Muscle of leg (tissue), 11 donors: Measurements from ENCODE around the gene SLC16A13. TPM values are rescaled to one million over a fixed set of nuclear protein-coding genes. Genes with fewer than 3 reads are reported as not detected.

ENCODE experiments used
- DNase-seq: peaks from one replicate; pipeline ENCODE4 v3.0.0; 2013
- H3K27ac ChIP-seq: one replicate; pipeline ENCODE4 v1.5.1; 2013; ENCODE audit warnings: mild to moderate bottlenecking, low read length, control low read depth
- H3K27me3 ChIP-seq: one replicate; pipeline ENCODE4 v1.6.1; 2013; ENCODE audit warnings: low read length; ENCODE audit not compliant: control insufficient read depth, insufficient read depth
- H3K36me3 ChIP-seq: one replicate; pipeline ENCODE4 v1.6.1; 2013; ENCODE audit warnings: low read length; ENCODE audit not compliant: control insufficient read depth, insufficient read depth
- H3K4me1 ChIP-seq: one replicate; pipeline ENCODE4 v1.6.1; 2013; ENCODE audit warnings: low read length; ENCODE audit not compliant: control insufficient read depth, insufficient read depth
- H3K4me3 ChIP-seq: one replicate; pipeline ENCODE4 v1.5.1; 2013; ENCODE audit warnings: low read length, control low read depth
- H3K9me3 ChIP-seq: replicated peaks from 2 replicates; pipeline ENCODE4 v1.6.1; 2013; ENCODE audit warnings: low read depth, low read length; ENCODE audit not compliant: control insufficient read depth
- WGBS: methylation state at CpG from one replicate; pipeline ENCODE4 v1.1.5; 2013; ENCODE audit warnings: missing lambda C conversion rate; ENCODE audit not compliant: insufficient coverage; 5-methylcytosine and 5-hydroxymethylcytosine counted together
- polyA plus RNA-seq, 8 donors: library from polyadenylated mRNA; unstranded; fragments of 120-200 nt; gene quantifications; one replicate each; pipeline versions ENCODE4 v1.2.1 to v1.2.3, GENCODE V29; 2013; ENCODE audit warnings: inconsistent platforms in 1 of 8, low replicate concordance in 1 of 8; ENCODE audit not compliant: insufficient read length in 8 of 8, insufficient read depth in 1 of 8
- total RNA-seq: library from RNA; stranded (reverse); fragments of 120-200 nt; gene quantifications from one replicate; pipeline ENCODE4 v1.2.4, GENCODE V29; 2013

The SLC16A13 gene
- total and polyA plus RNA-seq, 9 donors = 0.18 to 2.5 (median 1.1) TPM

DNA sequence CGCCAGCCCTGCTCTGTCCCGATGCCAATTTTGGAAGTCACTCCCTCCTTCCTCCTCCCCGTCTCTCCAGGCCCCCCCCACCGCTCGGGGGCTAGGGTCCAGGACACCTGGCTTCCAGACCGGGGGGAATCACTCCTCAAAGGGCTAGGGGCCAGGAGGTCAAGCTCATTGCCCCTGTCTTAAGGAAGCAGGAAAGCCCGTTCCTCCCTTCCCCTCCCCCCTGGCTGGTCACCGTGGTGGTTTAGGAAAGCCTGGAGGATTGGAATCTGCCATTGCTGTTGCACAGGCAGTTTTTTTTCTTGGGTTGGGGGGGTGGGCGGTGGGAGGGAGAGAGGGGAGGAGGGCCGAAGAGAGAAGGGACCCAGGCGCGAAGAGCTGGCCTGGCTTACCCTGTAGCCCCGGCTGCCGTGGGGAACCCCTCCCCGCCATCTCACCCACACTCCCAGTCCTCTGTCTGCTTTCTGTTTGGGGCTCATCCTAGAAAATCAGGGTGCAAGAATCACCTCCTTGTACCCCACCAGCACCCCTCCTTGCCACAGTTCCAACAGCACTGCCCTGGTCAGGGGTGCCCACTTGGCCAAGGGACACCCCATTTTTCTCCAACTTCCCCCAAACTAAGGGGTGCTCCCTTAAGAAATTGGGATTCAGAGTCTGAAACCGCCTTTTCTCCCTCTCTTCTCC is 15.8 kb upstream of the SLC16A13 start:
- peak; percentile 85 for DNase-seq
- H3K36me3 ChIP-seq = peaks cover 12% of the 10 kb centered on the region
- H3K27me3 ChIP-seq = peaks cover 39% of the 10 kb centered on the region
- H3K9me3 ChIP-seq = no peaks in the 10 kb centered on the region
- peak overlapping the region; percentile 44 for H3K27ac ChIP-seq
- peaks cover 50% of the 10 kb centered on the region for H3K4me1 ChIP-seq
- H3K4me3 ChIP-seq = peak overlapping the region; percentile 65
- 2% methylated on average over 7 of the region's 16 CpGs for WGBS

DNA sequence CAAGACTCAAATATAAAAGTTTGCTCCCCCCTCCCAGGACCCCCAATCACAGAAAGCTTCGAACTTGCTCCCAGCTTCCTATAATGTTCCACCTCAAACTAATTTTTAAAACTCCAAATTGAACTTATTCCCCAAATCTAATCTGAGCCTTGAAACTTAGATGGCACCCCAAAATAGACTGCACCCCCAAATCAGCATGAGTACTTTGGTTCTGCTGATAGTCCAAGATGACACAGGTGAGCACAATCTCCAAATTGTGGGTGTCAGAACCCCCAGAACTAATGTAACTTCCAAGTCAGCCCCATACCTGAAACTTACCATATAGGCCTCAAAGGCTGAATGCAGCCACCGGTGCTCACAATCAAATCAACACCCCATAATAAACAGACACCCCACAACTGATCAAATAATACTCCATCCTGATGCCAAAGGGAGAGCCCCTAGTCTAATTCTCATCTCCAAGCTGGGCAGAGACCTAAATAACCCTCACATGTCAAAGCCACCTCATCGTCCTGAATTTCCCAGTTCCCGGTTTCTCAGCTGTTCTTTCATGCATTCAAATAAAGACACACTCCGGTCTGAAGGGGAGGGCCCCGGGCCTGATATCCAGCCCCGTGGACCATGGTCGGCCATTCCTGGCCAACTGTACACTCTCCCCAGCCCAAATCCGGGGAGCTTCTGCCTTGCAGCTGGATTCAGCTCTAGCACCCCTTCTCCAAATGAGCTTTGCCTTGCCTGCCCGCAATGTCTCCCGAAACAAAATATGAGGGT is 14.7 kb upstream of the SLC16A13 start:
- Histone ChIP-seq H3K36me3 (peaks cover 12% of the 10 kb centered on the region), H3K4me3 (no peak overlapping the region), H3K27me3 (peaks cover 39% of the 10 kb centered on the region), H3K4me1 (peaks cover 42% of the 10 kb centered on the region), H3K9me3 (no peaks in the 10 kb centered on the region), H3K27ac (peak overlapping the region; percentile 86)
- no peak for DNase-seq
- 55% methylated on average over 11 of the region's 11 CpGs for WGBS

DNA sequence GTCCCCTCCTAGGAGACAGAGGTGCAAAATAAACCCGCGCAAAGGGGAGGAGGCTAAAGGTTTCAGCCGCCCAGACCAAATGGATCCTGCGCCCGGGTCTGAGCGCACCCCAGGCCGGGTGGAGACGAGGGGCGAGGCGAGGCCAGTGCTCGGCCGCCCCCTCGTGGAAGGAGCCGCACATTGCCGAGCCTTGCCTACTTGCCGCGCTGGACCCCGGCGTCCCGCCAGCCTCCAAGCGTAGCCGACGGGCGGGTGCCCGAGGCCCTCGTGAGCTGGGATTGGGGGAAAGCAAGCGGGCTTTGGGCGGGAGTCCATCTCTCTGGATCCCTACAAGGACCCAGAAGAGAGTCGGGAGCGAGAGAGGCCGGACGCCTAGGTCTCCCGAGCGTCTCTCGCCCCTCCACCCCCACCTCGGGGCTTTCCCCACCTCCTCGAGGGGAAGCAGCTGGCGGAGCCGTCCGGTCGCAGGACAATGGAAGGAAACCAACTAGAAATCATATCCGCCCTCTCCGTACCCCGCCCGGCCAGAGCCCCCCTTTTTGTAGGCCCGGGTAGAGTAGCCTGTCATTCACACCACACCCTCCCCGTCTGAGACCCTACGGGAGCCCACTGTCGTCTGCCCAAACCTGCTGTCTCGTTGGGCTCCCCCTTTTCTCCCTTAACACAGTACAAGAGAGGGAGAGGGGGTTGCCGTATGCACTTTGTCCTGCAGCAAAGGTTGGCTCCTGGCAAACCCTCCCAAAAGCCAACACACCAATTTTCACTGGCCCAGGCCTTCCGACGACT is 13.6 kb upstream of the SLC16A13 start:
- WGBS = 2% methylated on average over 42 of the region's 53 CpGs
- peak overlapping the region; percentile 93 for H3K27ac ChIP-seq
- H3K27me3 ChIP-seq = peaks cover 39% of the 10 kb centered on the region
- peaks cover 42% of the 10 kb centered on the region for H3K4me1 ChIP-seq
- peak overlapping the region; percentile 39 for H3K4me3 ChIP-seq
- peak; percentile 83 for DNase-seq
- H3K9me3 ChIP-seq = no peaks in the 10 kb centered on the region
- peaks cover 4% of the 10 kb centered on the region for H3K36me3 ChIP-seq

DNA sequence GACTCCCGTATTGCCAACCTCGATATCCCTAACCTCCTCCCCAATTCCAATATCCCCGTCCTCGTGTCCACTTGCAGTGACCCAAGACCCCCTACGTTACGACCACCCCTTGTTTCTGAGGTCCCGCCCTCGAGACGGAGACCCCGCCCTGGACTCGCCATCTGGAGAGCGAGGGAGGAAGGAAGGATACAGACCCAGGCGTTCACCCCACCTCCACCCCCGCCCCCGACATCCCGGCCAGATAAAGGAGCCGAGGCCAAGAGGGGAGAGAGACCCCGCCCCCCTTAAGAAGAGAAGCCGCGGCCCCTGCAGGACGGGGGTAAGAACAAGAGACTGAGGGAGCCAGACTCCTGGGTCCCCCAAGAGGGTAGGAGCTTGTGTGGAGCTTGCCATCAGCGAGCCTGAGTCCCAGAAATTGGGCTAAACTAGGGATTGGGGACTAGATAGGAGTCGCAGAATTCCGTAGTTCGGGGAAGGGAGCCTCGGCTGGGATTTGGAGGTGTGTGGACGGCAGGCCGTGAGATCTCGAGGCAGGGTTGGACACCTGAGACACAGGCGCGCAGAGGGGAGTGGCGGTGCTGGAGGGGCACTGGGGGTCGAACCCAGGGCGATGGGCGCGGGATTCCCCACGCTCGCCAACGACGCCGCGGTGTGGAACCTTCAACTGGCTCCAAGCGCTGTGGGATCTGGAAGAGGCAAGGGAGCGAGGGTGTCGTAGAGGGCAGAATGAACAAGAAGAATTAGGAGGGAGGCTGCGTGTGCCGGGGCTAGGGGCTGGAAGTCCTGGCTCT is 12.8 kb upstream of the SLC16A13 start, which contains the start of gene BCL6B:
TSS of gene BCL6B (plus strand) at position 270 of the 791 bp plus-strand sequence. CDS start 622 bp downstream, outside the sequence.
- peaks cover 39% of the 10 kb centered on the region for H3K27me3 ChIP-seq
- peaks cover 42% of the 10 kb centered on the region for H3K4me1 ChIP-seq
- WGBS = 6% methylated on average over 32 of the region's 47 CpGs
- peak; percentile 48 for DNase-seq
- H3K36me3 ChIP-seq = no peaks in the 10 kb centered on the region
- H3K9me3 ChIP-seq = no peaks in the 10 kb centered on the region
- peak within 1 kb of the TSS; percentile 93 for H3K27ac ChIP-seq
- peak within 1 kb of the TSS; percentile 39 for H3K4me3 ChIP-seq

DNA sequence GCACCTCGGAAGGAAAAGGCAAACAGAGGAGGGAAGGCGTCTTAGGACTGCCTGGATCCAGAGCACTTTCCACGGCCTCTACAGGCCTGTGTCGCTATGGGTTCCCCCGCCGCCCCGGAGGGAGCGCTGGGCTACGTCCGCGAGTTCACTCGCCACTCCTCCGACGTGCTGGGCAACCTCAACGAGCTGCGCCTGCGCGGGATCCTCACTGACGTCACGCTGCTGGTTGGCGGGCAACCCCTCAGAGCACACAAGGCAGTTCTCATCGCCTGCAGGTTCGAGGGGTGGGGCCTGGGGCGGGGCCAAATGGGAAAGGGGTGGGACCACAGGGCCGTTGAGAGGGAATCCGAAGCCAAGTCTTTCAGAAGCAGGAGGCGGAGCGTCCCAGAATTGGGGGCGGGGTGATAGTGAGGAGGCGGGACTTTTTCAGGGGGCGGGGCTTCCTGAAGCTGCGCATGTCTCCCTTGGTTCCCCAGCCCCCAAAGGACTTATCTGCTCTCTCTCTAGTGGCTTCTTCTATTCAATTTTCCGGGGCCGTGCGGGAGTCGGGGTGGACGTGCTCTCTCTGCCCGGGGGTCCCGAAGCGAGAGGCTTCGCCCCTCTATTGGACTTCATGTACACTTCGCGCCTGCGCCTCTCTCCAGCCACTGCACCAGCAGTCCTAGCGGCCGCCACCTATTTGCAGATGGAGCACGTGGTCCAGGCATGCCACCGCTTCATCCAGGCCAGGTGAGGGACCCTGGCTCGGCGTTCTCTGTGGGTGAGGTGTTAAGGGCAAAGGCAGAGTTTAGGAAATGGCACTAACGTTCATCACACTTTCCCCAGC is 12.0 kb upstream of the SLC16A13 start:
- 18% methylated on average over 32 of the region's 51 CpGs for WGBS
- peak overlapping the region; percentile 39 for H3K4me3 ChIP-seq
- peak; percentile 84 for DNase-seq
- peaks cover 39% of the 10 kb centered on the region for H3K27me3 ChIP-seq
- H3K9me3 ChIP-seq = no peaks in the 10 kb centered on the region
- H3K36me3 ChIP-seq = no peaks in the 10 kb centered on the region
- H3K4me1 ChIP-seq = peaks cover 35% of the 10 kb centered on the region
- H3K27ac ChIP-seq = peak overlapping the region; percentile 93

DNA sequence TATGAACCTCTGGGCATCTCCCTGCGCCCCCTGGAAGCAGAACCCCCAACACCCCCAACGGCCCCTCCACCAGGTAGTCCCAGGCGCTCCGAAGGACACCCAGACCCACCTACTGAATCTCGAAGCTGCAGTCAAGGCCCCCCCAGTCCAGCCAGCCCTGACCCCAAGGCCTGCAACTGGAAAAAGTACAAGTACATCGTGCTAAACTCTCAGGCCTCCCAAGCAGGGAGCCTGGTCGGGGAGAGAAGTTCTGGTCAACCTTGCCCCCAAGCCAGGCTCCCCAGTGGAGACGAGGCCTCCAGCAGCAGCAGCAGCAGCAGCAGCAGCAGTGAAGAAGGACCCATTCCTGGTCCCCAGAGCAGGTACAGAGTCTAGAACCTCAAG is 11.4 kb upstream of the SLC16A13 start:
- Histone ChIP-seq H3K4me1 (peaks cover 29% of the 10 kb centered on the region), H3K27me3 (peaks cover 39% of the 10 kb centered on the region), H3K36me3 (no peaks in the 10 kb centered on the region), H3K9me3 (no peaks in the 10 kb centered on the region), H3K4me3 (peak overlapping the region; percentile 35), H3K27ac (peak overlapping the region; percentile 35)
- WGBS = 70% methylated on average over 6 of the region's 8 CpGs
- DNase-seq = no peak

DNA sequence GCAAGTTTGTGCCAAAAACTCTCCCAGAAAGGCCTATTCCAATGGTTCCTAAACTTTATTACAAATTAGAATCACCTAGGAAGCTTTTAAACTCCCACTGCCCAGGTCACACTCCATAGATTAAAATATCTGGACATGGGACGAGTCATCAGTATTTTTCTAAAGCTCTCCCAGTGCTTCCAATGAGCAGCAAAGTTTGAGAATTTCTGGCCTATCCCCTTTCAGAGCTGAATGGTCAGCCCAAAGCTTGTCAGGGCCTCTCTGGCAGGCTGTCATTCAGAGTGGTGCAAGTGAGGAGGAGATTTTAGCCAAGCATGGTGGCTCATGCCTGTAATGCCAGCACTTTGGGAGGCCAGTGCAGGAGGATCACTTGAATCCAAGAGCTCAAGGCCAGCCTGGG is 10.6 kb upstream of the SLC16A13 start:
- no peaks in the 10 kb centered on the region for H3K36me3 ChIP-seq
- WGBS = 83% methylated on average over 1 of the region's 1 CpG
- no peaks in the 10 kb centered on the region for H3K9me3 ChIP-seq
- H3K4me1 ChIP-seq = peaks cover 25% of the 10 kb centered on the region
- no peak for DNase-seq
- H3K27me3 ChIP-seq = peaks cover 39% of the 10 kb centered on the region
- no peak overlapping the region for H3K4me3 ChIP-seq
- H3K27ac ChIP-seq = no peak overlapping the region

DNA sequence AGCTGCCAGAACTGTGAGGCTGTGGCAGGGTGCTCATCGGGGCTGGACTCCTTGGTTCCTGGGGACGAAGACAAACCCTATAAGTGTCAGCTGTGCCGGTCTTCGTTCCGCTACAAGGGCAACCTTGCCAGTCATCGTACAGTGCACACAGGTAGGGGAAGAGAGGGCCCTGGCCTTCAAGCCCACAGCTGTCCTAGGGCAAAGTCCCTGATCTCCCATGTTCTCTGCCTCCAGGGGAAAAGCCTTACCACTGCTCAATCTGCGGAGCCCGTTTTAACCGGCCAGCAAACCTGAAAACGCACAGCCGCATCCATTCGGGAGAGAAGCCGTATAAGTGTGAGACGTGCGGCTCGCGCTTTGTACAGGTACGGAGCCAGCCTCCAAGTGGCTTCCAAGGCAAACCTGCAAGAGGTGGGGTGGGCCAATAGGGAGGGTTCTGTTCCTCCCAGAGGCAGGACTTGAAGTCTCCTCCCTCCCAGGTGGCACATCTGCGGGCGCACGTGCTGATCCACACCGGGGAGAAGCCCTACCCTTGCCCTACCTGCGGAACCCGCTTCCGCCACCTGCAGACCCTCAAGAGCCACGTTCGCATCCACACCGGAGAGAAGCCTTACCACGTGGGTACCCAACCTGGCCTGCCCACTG is 9.2 kb upstream of the SLC16A13 start:
- 90% methylated on average over 23 of the region's 29 CpGs for WGBS
- H3K4me1 ChIP-seq = peaks cover 13% of the 10 kb centered on the region

More for the DNA sequence above, 9.2 kb upstream of the SLC16A13 start:
- no peak overlapping the region for H3K4me3 ChIP-seq
- peaks cover 33% of the 10 kb centered on the region for H3K27me3 ChIP-seq
- no peak for DNase-seq
- no peaks in the 10 kb centered on the region for H3K9me3 ChIP-seq
- peak overlapping the region; percentile 31 for H3K27ac ChIP-seq
- H3K36me3 ChIP-seq = no peaks in the 10 kb centered on the region
